WTC11 (cell line): ENCODE measurements around the gene CELF1. TPM values are rescaled to one million over a fixed set of nuclear protein-coding genes. Genes with fewer than 3 reads are reported as not detected.

Experiments used
- ATAC-seq: fragments of 200-7000 bp; cut with Tn5 transposase; 2 replicates; pipeline ENCODE4 v1.10.0; 2021; ENCODE audit warnings: mild to moderate bottlenecking, moderate library complexity
- CTCF ChIA-PET: fragments of 300-600 bp; sonication (Branson Sonifier 250); formaldehyde crosslinking; loops from one replicate; lab custom pipeline; 2021; ENCODE audit warnings: antibody characterized with exemption; lab: Charles Lee
- POLR2A ChIA-PET: fragments of 350-600 bp; sonication (Branson Sonifier 250); formaldehyde crosslinking; loops from one replicate; lab custom pipeline; 2021; ENCODE audit warnings: antibody characterized with exemption; lab: Charles Lee
- DNase-seq: peaks from one replicate; pipeline ENCODE4 v3.0.0; 2021; ENCODE audit warnings: low spot score
- H3K27ac Mint-ChIP-seq: 2 replicates; pipeline ENCODE4 v1.8.0; 2021; ENCODE audit warnings: mixed read lengths
- H3K27me3 Mint-ChIP-seq: 2 replicates; pipeline ENCODE4 v1.8.0; 2021; ENCODE audit warnings: low read depth, mild to moderate bottlenecking, moderate library complexity, mixed read lengths
- H3K36me3 Mint-ChIP-seq: 2 replicates; pipeline ENCODE4 v1.8.0; 2021; ENCODE audit warnings: mixed read lengths
- H3K4me1 Mint-ChIP-seq: 2 replicates; pipeline ENCODE4 v1.8.0; 2022; ENCODE audit warnings: mixed read lengths
- H3K4me3 Mint-ChIP-seq: 2 replicates; pipeline ENCODE4 v1.8.0; 2021; ENCODE audit warnings: mild to moderate bottlenecking, moderate library complexity, mixed read lengths
- H3K9me3 Mint-ChIP-seq: 2 replicates; pipeline ENCODE4 v1.8.0; 2021; ENCODE audit warnings: mixed read lengths
- ATF3 ChIP-seq: sonication (generic); formaldehyde crosslinking; conservative IDR thresholded peaks from 2 replicates; pipeline ENCODE4 v1.8.1; 2022; ENCODE audit warnings: mild to moderate bottlenecking, missing genetic modification reagents
- E2F4 ChIP-seq: sonication (generic); formaldehyde crosslinking; IDR thresholded peaks from 2 replicates; pipeline ENCODE4 v1.8.1; 2022; ENCODE audit warnings: low read depth, mild to moderate bottlenecking, moderate library complexity, missing genetic modification reagents, borderline replicate concordance
- ESRRA ChIP-seq: sonication (generic); formaldehyde crosslinking; IDR thresholded peaks from 2 replicates; pipeline ENCODE4 v1.8.1; 2022; ENCODE audit warnings: mild to moderate bottlenecking, missing genetic modification reagents, borderline replicate concordance
- GTF2I ChIP-seq: fragments of 250-450 bp; sonication (Bioruptor Pico); conservative IDR thresholded peaks from 2 replicates; pipeline ENCODE4 v1.4.0; 2021; ENCODE audit warnings: mild to moderate bottlenecking
- HMGA2 ChIP-seq: fragments of 250-450 bp; sonication (Bioruptor Pico); IDR thresholded peaks from 2 replicates; pipeline ENCODE4 v1.4.0; 2021; ENCODE audit warnings: mild to moderate bottlenecking, moderate library complexity
- HMGXB4 ChIP-seq: sonication (generic); formaldehyde crosslinking; IDR thresholded peaks from 2 replicates; pipeline ENCODE4 v1.8.1; 2023; ENCODE audit warnings: mild to moderate bottlenecking, moderate library complexity, missing genetic modification reagents
- JUN ChIP-seq: sonication (generic); formaldehyde crosslinking; IDR thresholded peaks from 2 replicates; pipeline ENCODE4 v1.8.0; 2023; ENCODE audit warnings: mild to moderate bottlenecking, missing genetic modification reagents
- MYBL2 ChIP-seq: sonication (generic); formaldehyde crosslinking; IDR thresholded peaks from 2 replicates; pipeline ENCODE4 v1.8.1; 2023; ENCODE audit warnings: mild to moderate bottlenecking, moderate library complexity, missing genetic modification reagents
- NFATC4 ChIP-seq: fragments of 250-450 bp; sonication (Bioruptor Pico); IDR thresholded peaks from 2 replicates; pipeline ENCODE4 v1.9.0; 2021; ENCODE audit warnings: mild to moderate bottlenecking
- NR1H2 ChIP-seq: sonication (generic); formaldehyde crosslinking; IDR thresholded peaks from 2 replicates; pipeline ENCODE4 v1.9.0; 2021; ENCODE audit warnings: mild to moderate bottlenecking, moderate library complexity, missing genetic modification reagents
- NR2C2 ChIP-seq: sonication (generic); formaldehyde crosslinking; IDR thresholded peaks from 2 replicates; pipeline ENCODE4 v1.8.0; 2022; ENCODE audit warnings: mild to moderate bottlenecking, missing genetic modification reagents
- PRRX2 ChIP-seq: fragments of 250-450 bp; sonication (Bioruptor Pico); IDR thresholded peaks from 2 replicates; pipeline ENCODE4 v1.8.0; 2021; ENCODE audit warnings: mild to moderate bottlenecking
- SMAD3 ChIP-seq: sonication (generic); formaldehyde crosslinking; IDR thresholded peaks from 2 replicates; pipeline ENCODE4 v1.8.0; 2022; ENCODE audit warnings: missing genetic modification reagents, mild to moderate bottlenecking, borderline replicate concordance
- TEAD4 ChIP-seq: sonication (generic); formaldehyde crosslinking; IDR thresholded peaks from 2 replicates; pipeline ENCODE4 v1.8.0; 2022; ENCODE audit warnings: mild to moderate bottlenecking, missing genetic modification reagents
- ZNF138 ChIP-seq: sonication (generic); formaldehyde crosslinking; conservative IDR thresholded peaks from 2 replicates; pipeline ENCODE4 v1.8.1; 2022; ENCODE audit warnings: mild to moderate bottlenecking, moderate library complexity, missing genetic modification reagents
- ZNF317 ChIP-seq: sonication (generic); formaldehyde crosslinking; IDR thresholded peaks from 2 replicates; pipeline ENCODE4 v1.8.1; 2023; ENCODE audit warnings: low read depth, mild to moderate bottlenecking, moderate library complexity, missing genetic modification reagents, borderline replicate concordance
- ZNF671 ChIP-seq: fragments of 250-450 bp; sonication (Bioruptor Pico); IDR thresholded peaks from 2 replicates; pipeline ENCODE4 v1.8.0; 2021; ENCODE audit warnings: mild to moderate bottlenecking
- total RNA-seq: library from RNA; stranded (reverse); gene quantifications from 3 replicates; pipeline ENCODE4 v1.2.3, GENCODE V29; 2021
- TF ChIP-seq, protein P1 (sequence below): sonication (generic); formaldehyde crosslinking; IDR thresholded peaks from 2 replicates; pipeline ENCODE4 v1.8.1; 2022; ENCODE audit warnings: mild to moderate bottlenecking, moderate library complexity, missing genetic modification reagents
- TF ChIP-seq, protein P2 (sequence below): sonication (generic); formaldehyde crosslinking; IDR thresholded peaks from 2 replicates; pipeline ENCODE4 v1.8.0; 2022; ENCODE audit warnings: mild to moderate bottlenecking, missing genetic modification reagents
- TF ChIP-seq, protein P3 (sequence below): sonication (generic); formaldehyde crosslinking; conservative IDR thresholded peaks from 2 replicates; pipeline ENCODE4 v1.8.1; 2023; ENCODE audit warnings: mild to moderate bottlenecking, low read depth, missing genetic modification reagents, moderate library complexity
- TF ChIP-seq, protein P4 (sequence below): sonication (generic); formaldehyde crosslinking; IDR thresholded peaks from 2 replicates; pipeline ENCODE4 v1.8.0; 2022; ENCODE audit warnings: missing genetic modification reagents

The CELF1 gene
- total RNA-seq, 1 experiment from 2014 or later: 177 TPM

GRCh38 chr11:47453365-47453764 lies 99.6 kb downstream of the CELF1 start:
- Mint-ChIP-seq H3K27me3 (no peaks in the 10 kb centered on the region), H3K36me3 (no peaks in the 10 kb centered on the region), H3K4me3 (no peak overlapping the region), H3K27ac (no peak overlapping the region), H3K4me1 (no peaks in the 10 kb centered on the region), H3K9me3 (no peaks in the 10 kb centered on the region)
- TF ChIP-seq NR2C2 (no peak), ZNF317 (CRISPR knock-in tag) (no peak), ZNF671 (CRISPR knock-in tag) (no peak), ATF3 (CRISPR knock-in tag) (no peak), NR1H2 (CRISPR knock-in tag) (no peak), MYBL2 (CRISPR knock-in tag) (no peak), PRRX2 (CRISPR knock-in tag) (no peak)
- TF ChIP-seq, protein P1, sequence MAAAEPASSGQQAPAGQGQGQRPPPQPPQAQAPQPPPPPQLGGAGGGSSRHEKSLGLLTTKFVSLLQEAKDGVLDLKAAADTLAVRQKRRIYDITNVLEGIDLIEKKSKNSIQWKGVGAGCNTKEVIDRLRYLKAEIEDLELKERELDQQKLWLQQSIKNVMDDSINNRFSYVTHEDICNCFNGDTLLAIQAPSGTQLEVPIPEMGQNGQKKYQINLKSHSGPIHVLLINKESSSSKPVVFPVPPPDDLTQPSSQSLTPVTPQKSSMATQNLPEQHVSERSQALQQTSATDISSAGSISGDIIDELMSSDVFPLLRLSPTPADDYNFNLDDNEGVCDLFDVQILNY: no peak
- TF ChIP-seq, protein P2, sequence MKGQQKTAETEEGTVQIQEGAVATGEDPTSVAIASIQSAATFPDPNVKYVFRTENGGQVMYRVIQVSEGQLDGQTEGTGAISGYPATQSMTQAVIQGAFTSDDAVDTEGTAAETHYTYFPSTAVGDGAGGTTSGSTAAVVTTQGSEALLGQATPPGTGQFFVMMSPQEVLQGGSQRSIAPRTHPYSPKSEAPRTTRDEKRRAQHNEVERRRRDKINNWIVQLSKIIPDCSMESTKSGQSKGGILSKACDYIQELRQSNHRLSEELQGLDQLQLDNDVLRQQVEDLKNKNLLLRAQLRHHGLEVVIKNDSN: no peak
- DNase-seq (no peak), ATAC-seq (no peak)
- CTCF ChIA-PET: interaction anchor here (0.7 to 3.5 kb wide), 7 partner anchors 10 to 423 kb away, joined by 3 to 30 read pairs (median 4); no protein-coding TSS in a partner anchor
- POLR2A ChIA-PET: interaction anchor here (0.8 kb wide), 1 partner anchor 36 kb away, joined by 3 read pairs; no protein-coding TSS in a partner anchor

- Mint-ChIP-seq H3K9me3 (no peaks in the 10 kb centered on the region), H3K36me3 (no peaks in the 10 kb centered on the region)
- TF ChIP-seq, protein P3, sequence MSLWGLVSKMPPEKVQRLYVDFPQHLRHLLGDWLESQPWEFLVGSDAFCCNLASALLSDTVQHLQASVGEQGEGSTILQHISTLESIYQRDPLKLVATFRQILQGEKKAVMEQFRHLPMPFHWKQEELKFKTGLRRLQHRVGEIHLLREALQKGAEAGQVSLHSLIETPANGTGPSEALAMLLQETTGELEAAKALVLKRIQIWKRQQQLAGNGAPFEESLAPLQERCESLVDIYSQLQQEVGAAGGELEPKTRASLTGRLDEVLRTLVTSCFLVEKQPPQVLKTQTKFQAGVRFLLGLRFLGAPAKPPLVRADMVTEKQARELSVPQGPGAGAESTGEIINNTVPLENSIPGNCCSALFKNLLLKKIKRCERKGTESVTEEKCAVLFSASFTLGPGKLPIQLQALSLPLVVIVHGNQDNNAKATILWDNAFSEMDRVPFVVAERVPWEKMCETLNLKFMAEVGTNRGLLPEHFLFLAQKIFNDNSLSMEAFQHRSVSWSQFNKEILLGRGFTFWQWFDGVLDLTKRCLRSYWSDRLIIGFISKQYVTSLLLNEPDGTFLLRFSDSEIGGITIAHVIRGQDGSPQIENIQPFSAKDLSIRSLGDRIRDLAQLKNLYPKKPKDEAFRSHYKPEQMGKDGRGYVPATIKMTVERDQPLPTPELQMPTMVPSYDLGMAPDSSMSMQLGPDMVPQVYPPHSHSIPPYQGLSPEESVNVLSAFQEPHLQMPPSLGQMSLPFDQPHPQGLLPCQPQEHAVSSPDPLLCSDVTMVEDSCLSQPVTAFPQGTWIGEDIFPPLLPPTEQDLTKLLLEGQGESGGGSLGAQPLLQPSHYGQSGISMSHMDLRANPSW: no peak
- 0 out of 2 replicates have a peak, but pooled peaks have one; percentile 48 for TF ChIP-seq GTF2I (CRISPR knock-in tag)
- TF ChIP-seq, all 79 proteins: peak for 1
- POLR2A ChIA-PET: no interaction called here
- no peak overlapping the region for H3K27ac Mint-ChIP-seq
- no peaks in the 10 kb centered on the region for H3K4me1 Mint-ChIP-seq
- DNase-seq (no peak), ATAC-seq (no peak)
- CTCF ChIA-PET: interaction anchor here (3.5 kb wide), 1 partner anchor 39 kb away, joined by 16 read pairs; no protein-coding TSS in a partner anchor
- no peak overlapping the region for H3K4me3 Mint-ChIP-seq
- H3K27me3 Mint-ChIP-seq: no peaks in the 10 kb centered on the region
Observed at GRCh38 chr11:47451990-47452389, 100.9 kb downstream of the CELF1 start.

DNA sequence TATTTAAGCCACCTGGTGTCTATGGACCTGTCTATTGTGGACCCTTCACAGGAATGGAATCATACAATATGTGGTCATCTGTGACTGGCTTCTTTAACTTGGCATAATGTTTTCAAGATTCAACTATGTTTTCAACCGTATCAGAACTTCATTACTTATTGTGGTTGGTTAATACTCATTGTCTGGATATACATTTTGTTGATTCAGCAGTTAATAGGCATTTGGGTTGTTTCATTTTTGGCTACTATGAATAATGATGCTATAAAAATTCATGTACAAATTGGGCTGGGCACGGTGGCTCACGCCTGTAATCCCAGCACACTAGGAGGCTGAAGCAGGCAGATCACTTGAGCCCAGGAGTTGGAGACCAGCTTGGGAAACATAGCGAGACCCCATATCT lies 101.5 kb downstream of the CELF1 start:
- no peaks in the 10 kb centered on the region for H3K36me3 Mint-ChIP-seq
- H3K27ac Mint-ChIP-seq: no peak overlapping the region
- H3K27me3 Mint-ChIP-seq: no peaks in the 10 kb centered on the region
- no peak overlapping the region for H3K4me3 Mint-ChIP-seq
- no peak for ATAC-seq
- no peaks in the 10 kb centered on the region for H3K9me3 Mint-ChIP-seq
- POLR2A ChIA-PET: no interaction called here
- no peaks in the 10 kb centered on the region for H3K4me1 Mint-ChIP-seq
- CTCF ChIA-PET: interaction anchor here (1.4 kb wide), 1 partner anchor 39 kb away, joined by 5 read pairs; no protein-coding TSS in a partner anchor
- no peak for DNase-seq
- TF ChIP-seq E2F4 (CRISPR knock-in tag) (no peak), PRRX2 (CRISPR knock-in tag) (no peak), ESRRA (no peak), MYBL2 (CRISPR knock-in tag) (no peak), HMGXB4 (CRISPR knock-in tag) (no peak), ZNF138 (CRISPR knock-in tag) (no peak), NR2C2 (no peak), TEAD4 (CRISPR knock-in tag) (no peak), JUN (CRISPR knock-in tag) (no peak), NFATC4 (CRISPR knock-in tag) (no peak), SMAD3 (CRISPR knock-in tag) (no peak), HMGA2 (CRISPR knock-in tag) (no peak)
- TF ChIP-seq, protein P4, sequence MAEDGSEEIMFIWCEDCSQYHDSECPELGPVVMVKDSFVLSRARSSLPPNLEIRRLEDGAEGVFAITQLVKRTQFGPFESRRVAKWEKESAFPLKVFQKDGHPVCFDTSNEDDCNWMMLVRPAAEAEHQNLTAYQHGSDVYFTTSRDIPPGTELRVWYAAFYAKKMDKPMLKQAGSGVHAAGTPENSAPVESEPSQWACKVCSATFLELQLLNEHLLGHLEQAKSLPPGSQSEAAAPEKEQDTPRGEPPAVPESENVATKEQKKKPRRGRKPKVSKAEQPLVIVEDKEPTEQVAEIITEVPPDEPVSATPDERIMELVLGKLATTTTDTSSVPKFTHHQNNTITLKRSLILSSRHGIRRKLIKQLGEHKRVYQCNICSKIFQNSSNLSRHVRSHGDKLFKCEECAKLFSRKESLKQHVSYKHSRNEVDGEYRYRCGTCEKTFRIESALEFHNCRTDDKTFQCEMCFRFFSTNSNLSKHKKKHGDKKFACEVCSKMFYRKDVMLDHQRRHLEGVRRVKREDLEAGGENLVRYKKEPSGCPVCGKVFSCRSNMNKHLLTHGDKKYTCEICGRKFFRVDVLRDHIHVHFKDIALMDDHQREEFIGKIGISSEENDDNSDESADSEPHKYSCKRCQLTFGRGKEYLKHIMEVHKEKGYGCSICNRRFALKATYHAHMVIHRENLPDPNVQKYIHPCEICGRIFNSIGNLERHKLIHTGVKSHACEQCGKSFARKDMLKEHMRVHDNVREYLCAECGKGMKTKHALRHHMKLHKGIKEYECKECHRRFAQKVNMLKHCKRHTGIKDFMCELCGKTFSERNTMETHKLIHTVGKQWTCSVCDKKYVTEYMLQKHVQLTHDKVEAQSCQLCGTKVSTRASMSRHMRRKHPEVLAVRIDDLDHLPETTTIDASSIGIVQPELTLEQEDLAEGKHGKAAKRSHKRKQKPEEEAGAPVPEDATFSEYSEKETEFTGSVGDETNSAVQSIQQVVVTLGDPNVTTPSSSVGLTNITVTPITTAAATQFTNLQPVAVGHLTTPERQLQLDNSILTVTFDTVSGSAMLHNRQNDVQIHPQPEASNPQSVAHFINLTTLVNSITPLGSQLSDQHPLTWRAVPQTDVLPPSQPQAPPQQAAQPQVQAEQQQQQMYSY (CRISPR knock-in tag): no peak
